ENCODE results near the gene CTH. TPM values are rescaled to one million over a fixed set of nuclear protein-coding genes. Genes with fewer than 3 reads are reported as not detected.
"Not testable (repeated sequence)": the region's sequence is repeated elsewhere in the genome, so short reads cannot be mapped to it uniquely, and the experiment has no call there.

Gene CTH
- total RNA-seq, 2 donors from 2014 or later, result 19.1 to 26.2 TPM

GRCh38 chr1:70468180-70468579 lies 57.1 kb downstream of the CTH start:
- Histone ChIP-seq H3K9me3 (ENCODE audit: control insufficient read depth, low read length) (no peaks in the 10 kb centered on the region), H3K4me3 (ENCODE audit: low read length) (no peak overlapping the region), H3K9ac (ENCODE audit: extremely low read depth, low read length, poor library complexity, severe bottlenecking) (no peak overlapping the region), H3K36me3 (ENCODE audit: control insufficient read depth, insufficient read depth, low read length) (no peaks in the 10 kb centered on the region), H3K4me1 (ENCODE audit: control insufficient read depth, insufficient read depth, low read length) (no peaks in the 10 kb centered on the region), H3K27me3 (ENCODE audit: control insufficient read depth, insufficient read depth, low read length, poor library complexity, severe bottlenecking) (no peaks in the 10 kb centered on the region), H3K27ac (ENCODE audit: low read depth, low read length) (no peak overlapping the region)
- 89% methylated on average over 5 of the region's 5 CpGs; no CpG with 5 or more reads in 1 of the 2 experiments for WGBS, 2 experiments (ENCODE audit: insufficient coverage in 1 of 2, insufficient read length in 1 of 2)
- Mint-ChIP-seq H3K36me3 (ENCODE audit: low read depth) (no peaks in the 10 kb centered on the region), H3K27ac (no peak overlapping the region), H3K9me3 (peaks cover 1% of the 10 kb centered on the region), H3K4me3 (no peak overlapping the region), H3K27me3 (ENCODE audit: insufficient read depth) (no peaks in the 10 kb centered on the region), H3K4me1 (no peaks in the 10 kb centered on the region)
- DNase-seq, result no peak
- no peak for TF ChIP-seq CTCF (conservative IDR thresholded peaks at IDR 0.05)

- not testable (repeated sequence) for H3K9ac ChIP-seq (ENCODE audit: extremely low read depth, low read length, poor library complexity, severe bottlenecking); H3K27me3 Mint-ChIP-seq (ENCODE audit: insufficient read depth); H3K27ac Mint-ChIP-seq; H3K36me3 ChIP-seq (ENCODE audit: control insufficient read depth, insufficient read depth, low read length); DNase-seq; H3K9me3 Mint-ChIP-seq; H3K27me3 ChIP-seq (ENCODE audit: control insufficient read depth, insufficient read depth, low read length, poor library complexity, severe bottlenecking); H3K36me3 Mint-ChIP-seq (ENCODE audit: low read depth); H3K27ac ChIP-seq (ENCODE audit: low read depth, low read length); H3K9me3 ChIP-seq (ENCODE audit: control insufficient read depth, low read length); H3K4me3 ChIP-seq (ENCODE audit: low read length); H3K4me1 ChIP-seq (ENCODE audit: control insufficient read depth, insufficient read depth, low read length); H3K4me1 Mint-ChIP-seq; H3K4me3 Mint-ChIP-seq
- 84 to 96% methylated on average over 2 of the region's 2 CpGs for WGBS, 2 experiments (ENCODE audit: insufficient coverage in 1 of 2, insufficient read length in 1 of 2)
Observed at GRCh38 chr1:70469184-70469583, 58.1 kb downstream of the CTH start.

- Mint-ChIP-seq H3K27me3 (ENCODE audit: insufficient read depth) (no peaks in the 10 kb centered on the region), H3K27ac (no peak overlapping the region), H3K36me3 (ENCODE audit: low read depth) (no peaks in the 10 kb centered on the region), H3K4me3 (no peak overlapping the region), H3K9me3 (no peaks in the 10 kb centered on the region), H3K4me1 (no peaks in the 10 kb centered on the region)
- H3K4me1 ChIP-seq (ENCODE audit: control insufficient read depth, insufficient read depth, low read length), result no peaks in the 10 kb centered on the region
- no peak overlapping the region for H3K9ac ChIP-seq (ENCODE audit: extremely low read depth, low read length, poor library complexity, severe bottlenecking)
- 100% methylated on average over 1 of the region's 1 CpG; no CpG with 5 or more reads in 1 of the 2 experiments for WGBS, 2 experiments (ENCODE audit: insufficient coverage in 1 of 2, insufficient read length in 1 of 2)
- no peak for DNase-seq
- no peak overlapping the region for H3K27ac ChIP-seq (ENCODE audit: low read depth, low read length)
- H3K4me3 ChIP-seq (ENCODE audit: low read length), result no peak overlapping the region
- no peaks in the 10 kb centered on the region for H3K9me3 ChIP-seq (ENCODE audit: control insufficient read depth, low read length)
- H3K27me3 ChIP-seq (ENCODE audit: control insufficient read depth, insufficient read depth, low read length, poor library complexity, severe bottlenecking), result no peaks in the 10 kb centered on the region
- H3K36me3 ChIP-seq (ENCODE audit: control insufficient read depth, insufficient read depth, low read length), result no peaks in the 10 kb centered on the region
- TF ChIP-seq CTCF (conservative IDR thresholded peaks at IDR 0.05), result no peak
Observed at GRCh38 chr1:70475023-70475422, 64.0 kb downstream of the CTH start.

- Mint-ChIP-seq H3K27me3 (ENCODE audit: insufficient read depth) (no peaks in the 10 kb centered on the region), H3K9me3 (no peaks in the 10 kb centered on the region), H3K4me3 (no peak overlapping the region), H3K4me1 (no peaks in the 10 kb centered on the region), H3K36me3 (ENCODE audit: low read depth) (no peaks in the 10 kb centered on the region), H3K27ac (no peak overlapping the region)
- Histone ChIP-seq H3K9ac (ENCODE audit: extremely low read depth, low read length, poor library complexity, severe bottlenecking) (no peak overlapping the region), H3K27me3 (ENCODE audit: control insufficient read depth, insufficient read depth, low read length, poor library complexity, severe bottlenecking) (no peaks in the 10 kb centered on the region), H3K4me1 (ENCODE audit: control insufficient read depth, insufficient read depth, low read length) (no peaks in the 10 kb centered on the region), H3K9me3 (ENCODE audit: control insufficient read depth, low read length) (no peaks in the 10 kb centered on the region), H3K4me3 (ENCODE audit: low read length) (no peak overlapping the region), H3K27ac (ENCODE audit: low read depth, low read length) (no peak overlapping the region), H3K36me3 (ENCODE audit: control insufficient read depth, insufficient read depth, low read length) (no peaks in the 10 kb centered on the region)
- DNase-seq, result no peak
- TF ChIP-seq CTCF (conservative IDR thresholded peaks at IDR 0.05), result no peak
- 89 to 94% methylated on average over 5 to 12 of the region's 12 CpGs for WGBS, 2 experiments (ENCODE audit: insufficient coverage in 1 of 2, insufficient read length in 1 of 2)
Observed at GRCh38 chr1:70477090-70477489, 66.0 kb downstream of the CTH start.

GRCh38 chr1:70477905-70478304 lies 66.8 kb downstream of the CTH start:
- not testable (repeated sequence) for H3K27me3 ChIP-seq (ENCODE audit: control insufficient read depth, insufficient read depth, low read length, poor library complexity, severe bottlenecking); DNase-seq; H3K27ac ChIP-seq (ENCODE audit: low read depth, low read length); H3K9ac ChIP-seq (ENCODE audit: extremely low read depth, low read length, poor library complexity, severe bottlenecking); H3K27me3 Mint-ChIP-seq (ENCODE audit: insufficient read depth); H3K27ac Mint-ChIP-seq; H3K4me3 Mint-ChIP-seq; H3K36me3 Mint-ChIP-seq (ENCODE audit: low read depth); H3K4me1 Mint-ChIP-seq; H3K4me1 ChIP-seq (ENCODE audit: control insufficient read depth, insufficient read depth, low read length); H3K4me3 ChIP-seq (ENCODE audit: low read length); H3K36me3 ChIP-seq (ENCODE audit: control insufficient read depth, insufficient read depth, low read length); H3K9me3 Mint-ChIP-seq; H3K9me3 ChIP-seq (ENCODE audit: control insufficient read depth, low read length)
- 92 to 100% methylated on average over 2 of the region's 4 CpGs for WGBS, 2 experiments (ENCODE audit: insufficient coverage in 1 of 2, insufficient read length in 1 of 2)
